HCT116 (cell line): ENCODE measurements around the gene PTMS. TPM values are rescaled to one million over a fixed set of nuclear protein-coding genes. Genes with fewer than 3 reads are reported as not detected.

Experiments
- ATAC-seq: fragments of 200-7000 bp; cut with Tn5 transposase; 2 replicates; pipeline ENCODE4 v1.9.1; 2020; ENCODE audit warnings: mild to moderate bottlenecking, moderate library complexity
- BruUV-seq: library from RNA; stranded (reverse); fragments of 400-500 nt; replicated peaks from 2 replicates; lab custom pipeline; 2021; lab: Mats Ljungman, UMichigan
- CTCF ChIA-PET: fragments of 300-600 bp; sonication (Branson Sonifier 250); formaldehyde crosslinking; loops from one replicate; lab custom pipeline; 2021; ENCODE audit warnings: antibody characterized with exemption; lab: Charles Lee
- POLR2A ChIA-PET: fragments of 300-600, 350-600 bp; sonication (Branson Sonifier 250); formaldehyde crosslinking; loops from one replicate; lab custom pipeline; 2021; ENCODE audit warnings: antibody characterized with exemption; lab: Charles Lee
- RAD21 ChIA-PET, 2 experiments: fragments of 300-600 bp; sonication (Branson Sonifier 250); formaldehyde crosslinking; loops; one replicate each; lab custom pipeline; 2023; ENCODE audit warnings: low total read pairs in 2 of 2; ENCODE audit not compliant: uncharacterized antibody in 2 of 2, unreplicated experiment in 2 of 2, low non-redundant PET in 1 of 2; lab: Charles Lee
- DNase-seq: peaks from one replicate; pipeline ENCODE4 v3.0.0-alpha.2; 2010; ENCODE audit warnings: low read depth, low spot score
- H2AFZ ChIP-seq: fragments of 200-600 bp; shearing (Covaris generic), sonication (generic); 2 replicates; pipeline ENCODE4 v1.6.1; 2017; ENCODE audit warnings: low read depth, mixed run types, mixed read lengths, antibody characterized with exemption, low read length; ENCODE audit not compliant: poor library complexity, severe bottlenecking
- H3K27ac ChIP-seq: 2 replicates; pipeline ENCODE4 v1.5.1; 2012; ENCODE audit warnings: low read depth, low read length
- H3K27me3 ChIP-seq: fragments of 200-600 bp; sonication (generic); 2 replicates; pipeline ENCODE4 v1.6.1; 2016; ENCODE audit warnings: mixed run types, low read length, mixed read lengths; ENCODE audit not compliant: insufficient read depth
- H3K36me3 ChIP-seq, 2 experiments: fragments of 200-500 bp in 1 of 2; fragments of 200-600 bp in 1 of 2; sonication (Bioruptor generic) in 1 of 2; sonication (generic) in 1 of 2; 2 replicates each; pipeline versions ENCODE4 v1.5.1 to v1.6.1; 2014 to 2016; ENCODE audit warnings: low read length in 2 of 2, inconsistent platforms in 1 of 2, mixed read lengths in 1 of 2, mixed run types in 1 of 2; ENCODE audit not compliant: insufficient read depth in 2 of 2, control insufficient read depth in 1 of 2
- H3K4me1 ChIP-seq, 2 experiments: fragments of 200-600 bp in 1 of 2; sonication (generic) in 1 of 2; 2 replicates each; pipeline versions ENCODE4 v1.5.1 to v1.6.1; 2012 to 2017; ENCODE audit warnings: low read length in 2 of 2, inconsistent platforms in 1 of 2, mild to moderate bottlenecking in 1 of 2, mixed read lengths in 1 of 2, mixed run types in 1 of 2, moderate library complexity in 1 of 2; ENCODE audit not compliant: insufficient read depth in 2 of 2, control insufficient read depth in 1 of 2
- H3K4me2 ChIP-seq: fragments of 200-600 bp; sonication (generic); 2 replicates; pipeline ENCODE4 v1.6.1; 2017; ENCODE audit warnings: mixed run types, low read length, mixed read lengths
- H3K4me3 ChIP-seq, 2 experiments: fragments of 200-600 bp in 1 of 2; sonication (generic) in 1 of 2; replicated peaks in 1 of 2; 2 replicates each; pipeline ENCODE4 v1.5.1; 2011 to 2016; ENCODE audit warnings: low read length in 2 of 2, control low read depth in 1 of 2, low read depth in 1 of 2, mild to moderate bottlenecking in 1 of 2, mixed read lengths in 1 of 2, mixed run types in 1 of 2
- H3K79me2 ChIP-seq: fragments of 200-600 bp; sonication (generic); 2 replicates; pipeline ENCODE4 v1.6.1; 2017; ENCODE audit warnings: mild to moderate bottlenecking, mixed run types, low read length, moderate library complexity, mixed read lengths; ENCODE audit not compliant: insufficient read depth
- H3K9ac ChIP-seq: fragments of 200-600 bp; sonication (generic); 2 replicates; pipeline ENCODE4 v1.6.1; 2016; ENCODE audit warnings: low read length, mixed read lengths
- H3K9me2 ChIP-seq: fragments of 200-600 bp; sonication (generic), shearing (Covaris generic); 2 replicates; pipeline ENCODE4 v1.6.1; 2017; ENCODE audit warnings: mixed run types, mild to moderate bottlenecking, moderate library complexity; ENCODE audit not compliant: insufficient read depth
- H3K9me3 ChIP-seq, 2 experiments: fragments of 200-500 bp in 1 of 2; fragments of 200-600 bp in 1 of 2; sonication (Bioruptor generic) in 1 of 2; sonication (generic) in 1 of 2; 2 replicates each; pipeline ENCODE4 v1.6.1; 2014 to 2017; ENCODE audit warnings: low read length in 2 of 2, mixed read lengths in 2 of 2, inconsistent platforms in 1 of 2, low read depth in 1 of 2, mild to moderate bottlenecking in 1 of 2, mixed run types in 1 of 2, moderate library complexity in 1 of 2; ENCODE audit not compliant: control insufficient read depth in 1 of 2, insufficient read depth in 1 of 2
- H4K20me1 ChIP-seq: fragments of 200-600 bp; sonication (generic), shearing (Covaris generic); 2 replicates; pipeline ENCODE4 v1.6.1; 2017; ENCODE audit warnings: mixed run types, mild to moderate bottlenecking, moderate library complexity; ENCODE audit not compliant: insufficient read depth
- CEBPB ChIP-seq: IDR thresholded peaks from 2 replicates; pipeline ENCODE4 v1.6.1; 2012; ENCODE audit warnings: low read depth
- EGR1 ChIP-seq: IDR thresholded peaks from 2 replicates; pipeline ENCODE4 v1.6.1; 2012; ENCODE audit warnings: low read depth
- EZH2 ChIP-seq: fragments of 200-600 bp; sonication (generic); IDR thresholded peaks from 2 replicates; pipeline ENCODE4 v1.6.1; 2017; ENCODE audit warnings: antibody characterized with exemption, mixed run types
- POLR2A ChIP-seq: IDR thresholded peaks from 2 replicates; pipeline ENCODE4 v1.7.0; 2011; ENCODE audit warnings: borderline replicate concordance; ENCODE audit not compliant: insufficient read depth, insufficient read length; ENCODE audit errors: extremely low read depth
- POLR2AphosphoS5 ChIP-seq: IDR thresholded peaks from 2 replicates; pipeline ENCODE4 v1.6.1; 2011; ENCODE audit warnings: mild to moderate bottlenecking, low read depth, low read length, moderate library complexity
- SIN3A ChIP-seq: IDR thresholded peaks from 2 replicates; pipeline ENCODE4 v1.6.1; 2012; ENCODE audit warnings: low read depth
- SRF ChIP-seq: IDR thresholded peaks from 2 replicates; pipeline ENCODE4 v1.6.1; 2012; ENCODE audit warnings: low read depth
- ZFX ChIP-seq: fragments of 450-650 bp; IDR thresholded peaks from 2 replicates; pipeline ENCODE4 v1.6.1; 2017
- intact Hi-C: fragments of 100-400 bp; cut with micrococcal nuclease; formaldehyde crosslinking; loops from 2 replicates; pipeline ENCODE4 v1.10.0; 2022
- total RNA-seq: library from RNA; stranded (reverse); gene quantifications from one replicate; pipeline ENCODE4 v1.2.1, GENCODE V29; 2021; ENCODE audit not compliant: unreplicated experiment

Gene PTMS
- total RNA-seq, 1 experiment from 2014 or later, result 494 TPM

DNA sequence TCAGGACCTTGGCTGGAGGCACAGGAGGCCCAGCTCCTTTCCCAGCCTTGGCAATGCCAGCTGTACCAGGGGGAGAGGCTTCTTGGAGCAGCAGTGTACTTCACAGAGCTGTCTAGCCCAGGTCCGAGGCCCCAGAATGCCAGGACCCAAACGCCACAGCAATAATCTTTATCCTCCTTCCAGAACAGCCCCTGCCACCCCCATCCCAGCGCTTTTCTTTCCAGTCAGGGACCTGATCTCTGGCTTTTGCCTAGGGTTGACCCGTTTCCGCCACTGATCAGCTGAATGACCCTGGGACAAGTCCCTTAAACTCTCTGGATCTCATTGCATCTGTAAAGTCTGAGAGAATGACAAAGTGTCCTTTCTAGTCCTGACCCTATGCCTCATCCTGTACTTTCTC, 11.2 kb downstream of the PTMS start (continued):
- TF ChIP-seq POLR2A, result no peak
- TF ChIP-seq ZFX, result no peak
- TF ChIP-seq CEBPB, result no peak

DNA sequence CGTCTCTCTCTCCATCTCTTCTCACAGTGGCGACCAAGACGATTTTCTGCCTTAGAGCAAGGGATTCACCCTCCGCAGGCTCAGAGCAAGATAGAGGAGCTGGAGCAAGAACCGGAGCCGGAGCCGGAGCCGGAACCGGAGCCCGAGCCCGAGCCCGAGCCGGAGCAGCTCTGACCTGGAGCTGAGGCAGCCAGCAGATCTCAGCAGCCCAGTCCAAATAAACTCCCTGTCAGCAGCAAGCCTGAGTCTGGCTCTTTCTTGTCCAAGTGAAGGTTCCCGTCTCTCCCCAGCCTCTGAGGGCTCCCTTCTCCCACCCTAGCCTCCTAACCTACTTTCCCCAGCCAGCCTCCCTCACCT, 12.0 kb downstream of the PTMS start:
- no peaks in the 10 kb centered on the region for H3K36me3 ChIP-seq
- peak overlapping the region; percentile 42 for H3K9ac ChIP-seq
- no peak for TF ChIP-seq EGR1
- TF ChIP-seq POLR2AphosphoS5, result no peak
- TF ChIP-seq SIN3A, result no peak
- no peak for TF ChIP-seq ZFX
- no peak for TF ChIP-seq SRF
- no peak for TF ChIP-seq EZH2
- RAD21 ChIA-PET, result interaction anchor here in 1 of 2 experiments (0.7 to 1.0 kb wide), 2 partner anchors 22 to 150 kb away, joined by 3 to 4 read pairs; no protein-coding TSS in a partner anchor
- BruUV-seq, result no TSS peak
- H3K4me2 ChIP-seq, result peak overlapping the region; percentile 69
- peak overlapping the region; percentile 51 for H3K27ac ChIP-seq
- no peaks in the 10 kb centered on the region for H4K20me1 ChIP-seq
- POLR2A ChIA-PET, result interaction anchor here (0.9 to 1.0 kb wide), 2 partner anchors 25 to 244 kb away, joined by 3 to 7 read pairs; partner anchors contain the start of genes GAPDH and MLF2
- DNase-seq (no peak), ATAC-seq (no peak)
- CTCF ChIA-PET, result interaction anchor here (0.7 to 1.7 kb wide), 7 partner anchors 9 to 92 kb away, joined by 3 to 13 read pairs (median 3); partner anchors contain the start of genes GPR162 and MLF2
- H3K4me3 ChIP-seq, result peak overlapping the region in 1 of 2 experiments; percentile 32; a peak in 1 of 4 replicates
- intact Hi-C loops, result no loop called here
- no peaks in the 10 kb centered on the region for H3K79me2 ChIP-seq
- H2AFZ ChIP-seq, result no peak overlapping the region
- H3K27me3 ChIP-seq, result no peaks in the 10 kb centered on the region
- no peaks in the 10 kb centered on the region for H3K9me3 ChIP-seq
- H3K4me1 ChIP-seq, result peaks cover 11 to 14% of the 10 kb centered on the region in 2 experiments; a peak in 3 of 4 replicates
- no peaks in the 10 kb centered on the region for H3K9me2 ChIP-seq
